ENCODE measurements around the gene SUMO1.
A peak's percentile ranks its signal among the peaks of the same experiment; 100 is the strongest.
"Not testable (repeated sequence)": the region's sequence is repeated elsewhere in the genome, so short reads cannot be mapped to it uniquely, and the experiment has no call there.

Gene SUMO1

GRCh38 chr2:202238234-202239197 lies at the start of gene SUMO1:
TSS of gene SUMO1 (minus strand) at chr2:202238597. CDS start at chr2:202238451, 146 bp downstream.
- no peak for FAIRE-seq

- FAIRE-seq = no peak
Observed at GRCh38 chr2:202286595-202286994, 48.2 kb upstream of the SUMO1 start.

GRCh38 chr2:202278944-202279343 lies 40.5 kb upstream of the SUMO1 start:
- FAIRE-seq = no peak

- no peak for FAIRE-seq
Observed at GRCh38 chr2:202278036-202278760, 39.8 kb upstream of the SUMO1 start.

- not testable (repeated sequence) for FAIRE-seq
Observed at GRCh38 chr2:202276078-202276720, 37.8 kb upstream of the SUMO1 start.

GRCh38 chr2:202270487-202270886 lies 32.1 kb upstream of the SUMO1 start:
- no peak for FAIRE-seq

- no peak for FAIRE-seq
Observed at GRCh38 chr2:202269585-202269984, 31.2 kb upstream of the SUMO1 start.

- no peak for FAIRE-seq
Observed at GRCh38 chr2:202267495-202267894, 29.1 kb upstream of the SUMO1 start.

GRCh38 chr2:202265467-202266277 lies 27.3 kb upstream of the SUMO1 start, which contains the start of gene NOP58:
TSS of gene NOP58 (plus strand) at chr2:202265763. CDS start at chr2:202265942, 179 bp downstream.
- peak; percentile 92 for FAIRE-seq

- no peak for FAIRE-seq
Observed at GRCh38 chr2:202261531-202261930, 23.1 kb upstream of the SUMO1 start.

- FAIRE-seq = no peak
Observed at GRCh38 chr2:202251494-202251893, 13.1 kb upstream of the SUMO1 start.

- no peak for FAIRE-seq
Observed at GRCh38 chr2:202249521-202250253, 11.3 kb upstream of the SUMO1 start.

GRCh38 chr2:202247710-202248109 lies 9.3 kb upstream of the SUMO1 start:
- FAIRE-seq = not testable (repeated sequence)

GRCh38 chr2:202237787-202238233 lies 587 bp downstream of the SUMO1 start:
- no peak for FAIRE-seq

GRCh38 chr2:202221873-202222272 lies 16.5 kb downstream of the SUMO1 start:
- no peak for FAIRE-seq

GRCh38 chr2:202215179-202215578 lies 23.2 kb downstream of the SUMO1 start:
- no peak for FAIRE-seq

GRCh38 chr2:202208526-202208925 lies 29.9 kb downstream of the SUMO1 start:
- no peak for FAIRE-seq

GRCh38 chr2:202204855-202205254 lies 33.5 kb downstream of the SUMO1 start:
- no peak for FAIRE-seq

GRCh38 chr2:202203348-202203747 lies 35.0 kb downstream of the SUMO1 start:
- FAIRE-seq = no peak

GRCh38 chr2:202201220-202202160 lies 36.9 kb downstream of the SUMO1 start:
- FAIRE-seq = no peak
